H7 (cell line): Measurements from ENCODE around the gene HABP4. TPM values are rescaled to one million over a fixed set of nuclear protein-coding genes. Genes with fewer than 3 reads are reported as not detected.

Experiments
- DNase-seq: peaks from one replicate; pipeline ENCODE4 v3.0.0; 2012
- H3K27me3 ChIP-seq: 2 replicates; pipeline ENCODE4 v1.6.0; 2011; ENCODE audit warnings: mild to moderate bottlenecking, low read length; ENCODE audit not compliant: control insufficient read depth, insufficient read depth
- H3K36me3 ChIP-seq: replicated peaks from 2 replicates; pipeline ENCODE4 v1.5.1; 2011; ENCODE audit warnings: low read length; ENCODE audit not compliant: control insufficient read depth, insufficient read depth
- H3K4me3 ChIP-seq: 2 replicates; pipeline ENCODE4 v1.5.1; 2011; ENCODE audit warnings: low read depth, mild to moderate bottlenecking, control low read depth, low read length, moderate library complexity; ENCODE audit not compliant: insufficient read depth
- total RNA-seq: library from RNA; depleted of rRNA; stranded (reverse); fragments of >200 nt; shearing (Covaris generic); gene quantifications from 2 replicates; pipeline ENCODE4 v1.2.3, GENCODE V29; 2014; rRNA removed

Gene HABP4
- 4.6 and 10.0 TPM in 2 replicates for total RNA-seq

GRCh38 chr9:96449845-96450612, at the start of gene HABP4:
TSS of gene HABP4 (plus strand) at chr9:96450169. CDS start at chr9:96450280, 111 bp downstream.
- DNase-seq = peak; percentile 97
- H3K27me3 ChIP-seq = peaks cover 22% of the 10 kb centered on the region
- H3K36me3 ChIP-seq = no peaks in the 10 kb centered on the region
- peak within 1 kb of the TSS; percentile 75 for H3K4me3 ChIP-seq

- H3K27me3 ChIP-seq = no peaks in the 10 kb centered on the region
- H3K4me3 ChIP-seq = no peak overlapping the region
- DNase-seq = no peak
- no peaks in the 10 kb centered on the region for H3K36me3 ChIP-seq
Measured at GRCh38 chr9:96408409-96409280, 41.3 kb upstream of the HABP4 start.

GRCh38 chr9:96411129-96411838, 38.7 kb upstream of the HABP4 start:
- H3K4me3 ChIP-seq = no peak overlapping the region
- H3K36me3 ChIP-seq = no peaks in the 10 kb centered on the region
- DNase-seq = no peak

GRCh38 chr9:96412174-96412913, 37.6 kb upstream of the HABP4 start:
- H3K27me3 ChIP-seq = no peaks in the 10 kb centered on the region
- no peak overlapping the region for H3K4me3 ChIP-seq
- no peaks in the 10 kb centered on the region for H3K36me3 ChIP-seq
- no peak for DNase-seq

More at GRCh38 chr9:96411129-96411838, 38.7 kb upstream of the HABP4 start:
- no peaks in the 10 kb centered on the region for H3K27me3 ChIP-seq

- H3K27me3 ChIP-seq = no peaks in the 10 kb centered on the region
- no peak for DNase-seq
- no peak overlapping the region for H3K4me3 ChIP-seq
- no peaks in the 10 kb centered on the region for H3K36me3 ChIP-seq
Measured at GRCh38 chr9:96413302-96414221, 36.4 kb upstream of the HABP4 start.

- Histone ChIP-seq H3K27me3 (no peaks in the 10 kb centered on the region), H3K4me3 (peak overlapping the region; percentile 94), H3K36me3 (no peaks in the 10 kb centered on the region)
- peak; percentile 94 for DNase-seq
Measured at GRCh38 chr9:96417051-96417586, 32.9 kb upstream of the HABP4 start.

- Histone ChIP-seq H3K36me3 (no peaks in the 10 kb centered on the region), H3K4me3 (peak overlapping the region; percentile 94), H3K27me3 (no peaks in the 10 kb centered on the region)
- no peak for DNase-seq
Measured at GRCh38 chr9:96417661-96418082, 32.3 kb upstream of the HABP4 start.

GRCh38 chr9:96418083-96418919, 31.7 kb upstream of the HABP4 start, which contains the start of gene ZNF367:
TSS of gene ZNF367 (minus strand) at chr9:96418370. CDS start at chr9:96418032, 338 bp downstream.
- no peaks in the 10 kb centered on the region for H3K27me3 ChIP-seq
- DNase-seq = peak; percentile 94
- H3K4me3 ChIP-seq = peak within 1 kb of the TSS; percentile 94
- H3K36me3 ChIP-seq = no peaks in the 10 kb centered on the region

- H3K36me3 ChIP-seq = no peaks in the 10 kb centered on the region
- peak overlapping the region; percentile 94 for H3K4me3 ChIP-seq
- no peaks in the 10 kb centered on the region for H3K27me3 ChIP-seq
- peak; percentile 75 for DNase-seq
Measured at GRCh38 chr9:96418920-96419690, 30.9 kb upstream of the HABP4 start.

GRCh38 chr9:96419691-96419969, 30.3 kb upstream of the HABP4 start:
- DNase-seq = no peak
- Histone ChIP-seq H3K27me3 (no peaks in the 10 kb centered on the region), H3K36me3 (no peaks in the 10 kb centered on the region), H3K4me3 (peak overlapping the region; percentile 94)

GRCh38 chr9:96420468-96421219, 29.3 kb upstream of the HABP4 start:
- no peaks in the 10 kb centered on the region for H3K27me3 ChIP-seq
- DNase-seq = peak; percentile 45
- H3K4me3 ChIP-seq = no peak overlapping the region
- H3K36me3 ChIP-seq = no peaks in the 10 kb centered on the region
